H1 (cell line): ENCODE results near the gene GDF9. TPM values are rescaled to one million over a fixed set of nuclear protein-coding genes. Genes with fewer than 3 reads are reported as not detected.

ENCODE experiments used
- CTCF ChIA-PET: fragments of 300-600 bp; sonication (Branson Sonifier 250); formaldehyde crosslinking; loops from one replicate; lab custom pipeline; 2021; ENCODE audit not compliant: partially characterized antibody; lab: Charles Lee
- POLR2A ChIA-PET: fragments of 300-600 bp; sonication (Branson Sonifier 250); formaldehyde crosslinking; loops from one replicate; lab custom pipeline; 2021; ENCODE audit warnings: inconsistent platforms; ENCODE audit not compliant: partially characterized antibody; lab: Charles Lee
- DNase-seq, 2 experiments: peaks; one replicate each; pipeline versions ENCODE4 v3.0.0 to v3.0.0-alpha.2; 2010 to 2022; ENCODE audit warnings: low spot score in 2 of 2, low read depth in 1 of 2, mixed read lengths in 1 of 2
- FAIRE-seq: peaks from 2 replicates; lab custom pipeline; 2011; peaks lifted over from hg19 to GRCh38; lab: Jason Lieb, UNC
- H2AFZ ChIP-seq: 2 replicates; pipeline ENCODE4 v1.8.1; 2012; ENCODE audit warnings: low read length, inconsistent platforms
- H2AK5ac ChIP-seq: 2 replicates; pipeline ENCODE4 v1.6.1; 2013; ENCODE audit warnings: low read depth, low read length
- H2BK120ac ChIP-seq: replicated peaks from 2 replicates; pipeline ENCODE3; 2013; ENCODE audit warnings: low read depth, low read length, inconsistent platforms
- H2BK12ac ChIP-seq: 2 replicates; pipeline ENCODE4 v1.6.1; 2013; ENCODE audit warnings: low read depth, low read length
- H2BK15ac ChIP-seq: 2 replicates; pipeline ENCODE4 v1.6.1; 2013; ENCODE audit warnings: low read length
- H2BK20ac ChIP-seq: 2 replicates; pipeline ENCODE4 v1.6.1; 2013; ENCODE audit warnings: low read length
- H2BK5ac ChIP-seq: 2 replicates; pipeline ENCODE4 v1.6.1; 2013; ENCODE audit warnings: low read depth, low read length
- H3K14ac ChIP-seq: 2 replicates; pipeline ENCODE4 v1.6.1; 2013; ENCODE audit warnings: inconsistent platforms; ENCODE audit not compliant: insufficient read length
- H3K18ac ChIP-seq: 2 replicates; pipeline ENCODE4 v1.6.1; 2013; ENCODE audit warnings: low read length; ENCODE audit errors: extremely low read depth
- H3K23ac ChIP-seq: 2 replicates; pipeline ENCODE4 v1.6.1; 2013; ENCODE audit warnings: inconsistent platforms; ENCODE audit not compliant: insufficient read length
- H3K23me2 ChIP-seq: 2 replicates; pipeline ENCODE4 v1.6.1; 2013; ENCODE audit warnings: low read depth, low read length
- H3K27ac ChIP-seq: 2 replicates; pipeline ENCODE4 v1.6.1; 2011; ENCODE audit warnings: low read depth, low read length, inconsistent platforms
- H3K27me3 ChIP-seq, 4 experiments: replicated peaks in 1 of 4; 1 replicate in 1 of 4; 2 replicates in 3 of 4; pipeline versions ENCODE4 v1.6.1 to v1.8.1; 2011 to 2013; ENCODE audit warnings: low read length in 3 of 4, mild to moderate bottlenecking in 3 of 4, inconsistent platforms in 2 of 4, mixed read lengths in 2 of 4, moderate library complexity in 1 of 4; ENCODE audit not compliant: control insufficient read depth in 3 of 4, insufficient read depth in 3 of 4; ENCODE audit errors: extremely low read depth in 1 of 4
- H3K36me3 ChIP-seq, 4 experiments: 2 replicates each; pipeline versions ENCODE4 v1.6.1 to v1.8.1; 2011 to 2013; ENCODE audit warnings: mild to moderate bottlenecking in 4 of 4, low read length in 3 of 4, moderate library complexity in 2 of 4, control low read depth in 1 of 4, inconsistent platforms in 1 of 4; ENCODE audit not compliant: insufficient read depth in 4 of 4, control insufficient read depth in 2 of 4
- H3K4ac ChIP-seq: replicated peaks from 2 replicates; pipeline ENCODE3; 2013; ENCODE audit warnings: low read length, low read depth, mixed read lengths, inconsistent platforms; ENCODE audit not compliant: insufficient read length
- H3K4me1 ChIP-seq, 4 experiments: replicated peaks in 1 of 4; 1 replicate in 1 of 4; 2 replicates in 3 of 4; pipeline versions ENCODE4 v1.6.1 to v1.8.1; 2011 to 2013; ENCODE audit warnings: low read length in 3 of 4, inconsistent platforms in 2 of 4, mixed read lengths in 1 of 4; ENCODE audit not compliant: insufficient read depth in 4 of 4, control insufficient read depth in 3 of 4
- H3K4me2 ChIP-seq, 2 experiments: 2 replicates each; pipeline versions ENCODE4 v1.6.1 to v1.8.1; 2011 to 2013; ENCODE audit warnings: low read depth in 2 of 2, low read length in 2 of 2, control low read depth in 1 of 2, inconsistent platforms in 1 of 2, mild to moderate bottlenecking in 1 of 2; ENCODE audit not compliant: insufficient read depth in 1 of 2
- H3K4me3 ChIP-seq, 4 experiments: fragments of 200-600, 300-600 bp in 1 of 4; sonication (generic), shearing (Covaris generic), sonication (Bioruptor Twin) in 1 of 4; 2 replicates each; pipeline versions ENCODE4 v1.5.1 to v1.8.1; 2011 to 2016; ENCODE audit warnings: low read length in 4 of 4, low read depth in 3 of 4, control low read depth in 2 of 4, inconsistent platforms in 2 of 4, mild to moderate bottlenecking in 2 of 4, mixed read lengths in 1 of 4, moderate library complexity in 1 of 4; ENCODE audit not compliant: insufficient read depth in 2 of 4; ENCODE audit errors: extremely low read depth in 1 of 4
- H3K56ac ChIP-seq: replicated peaks from 2 replicates; pipeline ENCODE3; 2013; ENCODE audit warnings: low read depth, mild to moderate bottlenecking, mixed read lengths, low read length, inconsistent platforms; ENCODE audit not compliant: insufficient read length
- H3K79me1 ChIP-seq: 2 replicates; pipeline ENCODE4 v1.6.1; 2013; ENCODE audit warnings: low read depth, low read length, control low read depth
- H3K79me2 ChIP-seq, 2 experiments: 2 replicates each; pipeline versions ENCODE4 v1.6.1 to v1.8.1; 2012 to 2013; ENCODE audit warnings: low read length in 2 of 2, mild to moderate bottlenecking in 2 of 2, inconsistent platforms in 1 of 2; ENCODE audit not compliant: insufficient read depth in 2 of 2, control insufficient read depth in 1 of 2
- H3K9ac ChIP-seq, 4 experiments: replicated peaks in 1 of 4; 1 replicate in 1 of 4; 2 replicates in 3 of 4; pipeline versions ENCODE4 v1.6.1 to v1.8.1; 2011 to 2013; ENCODE audit warnings: low read depth in 3 of 4, low read length in 3 of 4, control low read depth in 2 of 4, mild to moderate bottlenecking in 2 of 4, moderate library complexity in 2 of 4, inconsistent platforms in 1 of 4; ENCODE audit errors: extremely low read depth in 1 of 4
- H3K9me3 ChIP-seq, 2 experiments: 2 replicates each; pipeline versions ENCODE4 v1.6.1 to v1.8.1; 2012 to 2013; ENCODE audit warnings: mild to moderate bottlenecking in 2 of 2, moderate library complexity in 2 of 2, control low read depth in 1 of 2, inconsistent platforms in 1 of 2, low read depth in 1 of 2, low read length in 1 of 2, mixed read lengths in 1 of 2; ENCODE audit not compliant: insufficient read depth in 2 of 2
- H4K20me1 ChIP-seq, 2 experiments: replicated peaks in 1 of 2; 2 replicates each; pipeline versions ENCODE3 to v1.8.1; 2011 to 2013; ENCODE audit warnings: inconsistent platforms in 2 of 2, low read length in 2 of 2, mild to moderate bottlenecking in 1 of 2; ENCODE audit not compliant: insufficient read depth in 2 of 2, control insufficient read depth in 1 of 2
- H4K5ac ChIP-seq: 2 replicates; pipeline ENCODE4 v1.6.1; 2013; ENCODE audit warnings: low read length, low read depth, mixed read lengths, inconsistent platforms; ENCODE audit not compliant: insufficient read length
- H4K8ac ChIP-seq: 2 replicates; pipeline ENCODE4 v1.8.0; 2013; ENCODE audit warnings: mild to moderate bottlenecking, moderate library complexity, low read length, inconsistent platforms; ENCODE audit not compliant: insufficient read depth; ENCODE audit errors: extremely low read depth
- H4K91ac ChIP-seq: replicated peaks from 2 replicates; pipeline ENCODE3; 2013; ENCODE audit warnings: low read length, mixed read lengths, inconsistent platforms; ENCODE audit not compliant: insufficient read length
- ATF2 ChIP-seq: IDR thresholded peaks from 2 replicates; pipeline ENCODE4 v1.6.1; 2012; ENCODE audit warnings: low read length, inconsistent platforms
- CBX8 ChIP-seq: fragments of 300-800, 300-1000 bp; sonication (generic); IDR thresholded peaks from 2 replicates; pipeline ENCODE4 v1.7.1; 2016; ENCODE audit warnings: low read depth, low read length, borderline replicate concordance
- CHD1 ChIP-seq: IDR thresholded peaks from 2 replicates; pipeline ENCODE4 v1.6.1; 2012; ENCODE audit warnings: low read depth, low read length, improper control_type of control experiment
- FOSL1 ChIP-seq: IDR thresholded peaks from 2 replicates; pipeline ENCODE4 v1.6.1; 2011; ENCODE audit warnings: mild to moderate bottlenecking, low read depth, low read length, moderate library complexity; ENCODE audit not compliant: insufficient read depth
- KDM1A ChIP-seq: fragments of 200-600, 300-600 bp; sonication (generic); IDR thresholded peaks from 2 replicates; pipeline ENCODE4 v1.7.1; 2016; ENCODE audit warnings: mild to moderate bottlenecking, low read length, borderline replicate concordance
- NANOG ChIP-seq: IDR thresholded peaks from 2 replicates; pipeline ENCODE4 v1.6.1; 2011; ENCODE audit warnings: low read length, low read depth, mild to moderate bottlenecking, inconsistent platforms; ENCODE audit not compliant: insufficient read depth, poor library complexity, severe bottlenecking
- POLR2AphosphoS5 ChIP-seq: IDR thresholded peaks from 2 replicates; pipeline ENCODE4 v1.6.1; 2011; ENCODE audit warnings: low read depth, low read length
- SIX5 ChIP-seq: IDR thresholded peaks from 2 replicates; pipeline ENCODE4 v1.6.1; 2011; ENCODE audit warnings: mild to moderate bottlenecking, low read depth, low read length
- TBP ChIP-seq: IDR thresholded peaks from 2 replicates; pipeline ENCODE4 v1.6.1; 2011; ENCODE audit warnings: low read depth, low read length, improper control_type of control experiment
- WGBS, 2 experiments: shearing (Covaris generic) in 1 of 2; methylation state at CpG; one replicate each; pipeline versions ENCODE4 v1.1.6 to v1.1.7; 2013 to 2015; ENCODE audit warnings: low lambda C conversion rate in 2 of 2, mixed read lengths in 2 of 2, inconsistent platforms in 1 of 2, low coverage in 1 of 2, missing lambda C conversion rate in 1 of 2; ENCODE audit not compliant: insufficient replicate concordance in 2 of 2, insufficient coverage in 1 of 2, insufficient read length in 1 of 2; ENCODE audit errors: extremely low coverage in 1 of 2, missing lambda C conversion rate in 1 of 2; 5-methylcytosine and 5-hydroxymethylcytosine counted together
- polyA plus RNA-seq, 7 experiments: library from polyadenylated mRNA; depleted of rRNA in 3 of 7; stranded (reverse) in 5 of 7; unstranded in 2 of 7; fragments of >200 nt in 5 of 7; fragments of 200-250 nt in 2 of 7; gene quantifications; 1 replicate in 5 of 7; 2 replicates in 1 of 7; 4 replicates in 1 of 7; pipeline versions ENCODE4 v1.2.1 to v1.2.3, GENCODE V29; 2011 to 2013; ENCODE audit warnings: missing spikeins in 2 of 7, mixed read lengths in 2 of 7
- total RNA-seq: library from RNA; stranded (reverse); fragmentation: NEBNext Ultra II Directional; extraction: Animal tissue kit (Norgen Biotek cat#: 25700); gene quantifications from 2 replicates; pipeline ENCODE4 v1.2.1, GENCODE V29; 2021
- TF ChIP-seq, protein P1 (sequence below), 3 experiments: IDR thresholded peaks; 1 replicate in 2 of 3; 2 replicates in 1 of 3; pipeline versions ENCODE4 v1.5.1 to v1.6.1; 2011; ENCODE audit warnings: low read length in 3 of 3, mild to moderate bottlenecking in 3 of 3, inconsistent platforms in 2 of 3, low read depth in 1 of 3, moderate library complexity in 1 of 3; ENCODE audit not compliant: insufficient read depth in 1 of 3; ENCODE audit errors: control extremely low read depth in 1 of 3

Gene GDF9
- total and polyA plus RNA-seq, 2 of the 8 experiments (the other 6 are each of a cell fraction or from before 2014, with no cell fraction given): 0.14 TPM; not detected in 1

GRCh38 chr5:132915681-132916080 lies 49.4 kb upstream of the GDF9 start:
- Histone ChIP-seq H2AK5ac (no peak overlapping the region), H3K79me2 (peaks cover 0 to 6% of the 10 kb centered on the region in 2 experiments; a peak in 2 of 4 replicates), H3K18ac (no peak overlapping the region), H3K4me3 (no peak overlapping the region), H3K36me3 (peaks cover 0 to 29% (median 2%) of the 10 kb centered on the region in 4 experiments; a peak in 3 of 8 replicates), H3K4me2 (no peak overlapping the region), H4K91ac (no peak overlapping the region), H3K14ac (no peak overlapping the region), H2BK15ac (no peak overlapping the region), H3K4me1 (no peaks in the 10 kb centered on the region), H2BK120ac (no peak overlapping the region), H3K27ac (no peak overlapping the region), H4K20me1 (peaks cover 2 to 3% of the 10 kb centered on the region in 2 experiments), H2AFZ (no peak overlapping the region), H3K79me1 (no peaks in the 10 kb centered on the region; the same call in 1 of the 2 replicates), H3K9me3 (no peaks in the 10 kb centered on the region), H3K9ac (no peak overlapping the region), H3K4ac (no peak overlapping the region), H4K8ac (no peak overlapping the region), H3K56ac (no peak overlapping the region), H4K5ac (no peak overlapping the region), H2BK20ac (no peak overlapping the region), H3K23ac (no peak overlapping the region), H2BK5ac (no peak overlapping the region), H3K23me2 (no peaks in the 10 kb centered on the region; the same call in 1 of the 2 replicates), H2BK12ac (no peak overlapping the region), H3K27me3 (no peaks in the 10 kb centered on the region)
- ChIA-PET CTCF (no interaction called here), POLR2A (no interaction called here)
- WGBS, 2 experiments: 94% methylated on average over 5 of the region's 5 CpGs; no CpG with 5 or more reads in 1 of the 2 experiments
- DNase-seq (no peak), FAIRE-seq (no peak)
- TF ChIP-seq NANOG (no peak), SIX5 (no peak), TBP (no peak), KDM1A (no peak), POLR2AphosphoS5 (no peak), ATF2 (no peak), FOSL1 (no peak), CHD1 (no peak), CBX8 (no peak)
- TF ChIP-seq, protein P1, sequence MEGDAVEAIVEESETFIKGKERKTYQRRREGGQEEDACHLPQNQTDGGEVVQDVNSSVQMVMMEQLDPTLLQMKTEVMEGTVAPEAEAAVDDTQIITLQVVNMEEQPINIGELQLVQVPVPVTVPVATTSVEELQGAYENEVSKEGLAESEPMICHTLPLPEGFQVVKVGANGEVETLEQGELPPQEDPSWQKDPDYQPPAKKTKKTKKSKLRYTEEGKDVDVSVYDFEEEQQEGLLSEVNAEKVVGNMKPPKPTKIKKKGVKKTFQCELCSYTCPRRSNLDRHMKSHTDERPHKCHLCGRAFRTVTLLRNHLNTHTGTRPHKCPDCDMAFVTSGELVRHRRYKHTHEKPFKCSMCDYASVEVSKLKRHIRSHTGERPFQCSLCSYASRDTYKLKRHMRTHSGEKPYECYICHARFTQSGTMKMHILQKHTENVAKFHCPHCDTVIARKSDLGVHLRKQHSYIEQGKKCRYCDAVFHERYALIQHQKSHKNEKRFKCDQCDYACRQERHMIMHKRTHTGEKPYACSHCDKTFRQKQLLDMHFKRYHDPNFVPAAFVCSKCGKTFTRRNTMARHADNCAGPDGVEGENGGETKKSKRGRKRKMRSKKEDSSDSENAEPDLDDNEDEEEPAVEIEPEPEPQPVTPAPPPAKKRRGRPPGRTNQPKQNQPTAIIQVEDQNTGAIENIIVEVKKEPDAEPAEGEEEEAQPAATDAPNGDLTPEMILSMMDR (IDR thresholded peaks at IDR 0.05; ENCODE audit: control extremely low read depth in 1 of 3, insufficient read depth in 1 of 3, low read depth in 1 of 3, low read length in 3 of 3): no peak
